Activated T-cell treated with anti-CD3 and anti-CD28 coated beads, Interleukin-2, amount 50 U/mL, for 72 hours (primary cell): ENCODE data around the gene CTDNEP1. TPM values are rescaled to one million over a fixed set of nuclear protein-coding genes. Genes with fewer than 3 reads are reported as not detected.

Experiments
- ATAC-seq, 2 donors: fragments of 150-1000 bp; cut with Tn5 transposase; replicated peaks in 1 of 2; 2 replicates each; pipeline ENCODE4 v1.10.0; 2021; ENCODE audit warnings: moderate library complexity in 2 of 2, mild to moderate bottlenecking in 1 of 2
- DNase-seq, 2 donors: peaks; one replicate each; pipeline ENCODE4 v3.0.0; 2021 to 2022; ENCODE audit warnings: mixed read lengths in 1 of 2
- H3K27ac Mint-ChIP-seq: one replicate; pipeline ENCODE4 v1.8.0; 2022; ENCODE audit warnings: mild to moderate bottlenecking, moderate library complexity, mixed read lengths
- H3K27me3 Mint-ChIP-seq: one replicate; pipeline ENCODE4 v1.8.0; 2022; ENCODE audit warnings: low read depth, mixed read lengths
- H3K36me3 Mint-ChIP-seq, 2 donors: one replicate each; pipeline ENCODE4 v1.8.0; 2022; ENCODE audit warnings: mixed read lengths in 2 of 2, mild to moderate bottlenecking in 1 of 2; ENCODE audit not compliant: insufficient read depth in 2 of 2
- H3K4me1 Mint-ChIP-seq: one replicate; pipeline ENCODE4 v1.8.0; 2022; ENCODE audit warnings: low read depth, mixed read lengths
- H3K4me3 Mint-ChIP-seq, 2 donors: one replicate each; pipeline ENCODE4 v1.8.0; 2022; ENCODE audit warnings: mild to moderate bottlenecking in 2 of 2, mixed read lengths in 2 of 2, moderate library complexity in 2 of 2
- H3K9me3 Mint-ChIP-seq, 2 donors: one replicate each; pipeline ENCODE4 v1.8.0; 2022; ENCODE audit warnings: mixed read lengths in 2 of 2
- total RNA-seq, 2 donors: library from RNA; stranded (reverse); gene quantifications; one replicate each; pipeline ENCODE4 v1.2.3, GENCODE V29; 2022

CTDNEP1 gene
- total RNA-seq, 2 donors from 2014 or later: 184 to 186 TPM

DNA sequence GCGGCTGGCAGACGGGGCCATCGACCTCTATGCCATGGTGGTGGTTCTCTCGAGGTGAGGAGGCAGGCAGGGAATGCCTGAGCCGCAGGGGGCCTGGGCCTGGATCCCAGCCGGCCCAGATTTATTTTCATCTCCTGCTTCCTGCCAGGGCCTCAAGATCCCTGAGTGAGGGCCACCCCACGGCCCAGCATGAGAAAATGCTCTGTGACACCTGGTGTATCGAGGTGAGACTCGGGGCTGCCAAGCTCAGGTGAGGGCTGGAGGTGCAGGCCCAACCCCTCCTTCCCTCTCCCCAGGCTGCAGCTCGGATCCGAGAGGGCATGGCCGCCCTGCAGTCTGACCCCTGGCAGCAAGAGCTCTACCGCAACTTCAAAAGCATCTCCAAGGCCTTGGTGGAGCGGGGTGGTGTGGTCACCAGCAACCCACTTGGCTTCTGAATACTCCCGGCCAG is 26.8 kb downstream of the CTDNEP1 start:
- Mint-ChIP-seq H3K4me1 (peaks cover 29% of the 10 kb centered on the region), H3K4me3 (no peak overlapping the region), H3K36me3 (peaks cover 3 to 4% of the 10 kb centered on the region in 2 donors), H3K27ac (no peak overlapping the region), H3K27me3 (no peaks in the 10 kb centered on the region), H3K9me3 (no peaks in the 10 kb centered on the region)
- ATAC-seq (no peak), DNase-seq (no peak)

- no peaks in the 10 kb centered on the region for H3K27me3 Mint-ChIP-seq
- H3K4me1 Mint-ChIP-seq: peaks cover 35% of the 10 kb centered on the region
- DNase-seq: no peak
- H3K4me3 Mint-ChIP-seq: no peak overlapping the region
- H3K27ac Mint-ChIP-seq: no peak overlapping the region
- H3K9me3 Mint-ChIP-seq: no peaks in the 10 kb centered on the region
- H3K36me3 Mint-ChIP-seq: peaks cover 1 to 4% of the 10 kb centered on the region in 2 donors
- ATAC-seq: no peak
Measured at GRCh38 chr17:7224110-7224509, 27.4 kb downstream of the CTDNEP1 start.

DNA sequence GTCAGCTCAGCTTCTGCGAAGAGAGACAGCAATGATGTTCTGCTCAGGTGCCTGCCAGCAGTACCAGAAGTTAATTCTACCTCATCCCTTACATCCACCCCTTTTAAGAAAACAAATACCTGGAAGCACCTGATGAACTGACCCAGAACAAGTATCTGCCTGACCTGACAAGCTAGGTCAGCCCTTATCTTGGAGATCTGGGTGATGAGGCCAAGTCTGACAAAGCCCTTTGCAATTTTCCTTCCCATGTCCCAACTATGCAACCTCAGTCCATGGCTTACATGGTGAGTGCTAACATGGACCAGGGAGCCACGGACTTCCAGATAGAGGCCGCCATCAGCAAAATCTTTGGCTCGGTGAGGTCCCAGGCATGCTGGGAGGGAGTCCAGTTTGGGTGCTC is 28.2 kb downstream of the CTDNEP1 start:
- Mint-ChIP-seq H3K36me3 (peaks cover 1 to 4% of the 10 kb centered on the region in 2 donors), H3K27me3 (no peaks in the 10 kb centered on the region), H3K27ac (no peak overlapping the region), H3K4me3 (no peak overlapping the region), H3K9me3 (no peaks in the 10 kb centered on the region), H3K4me1 (peaks cover 42% of the 10 kb centered on the region)
- DNase-seq (no peak), ATAC-seq (no peak)

DNA sequence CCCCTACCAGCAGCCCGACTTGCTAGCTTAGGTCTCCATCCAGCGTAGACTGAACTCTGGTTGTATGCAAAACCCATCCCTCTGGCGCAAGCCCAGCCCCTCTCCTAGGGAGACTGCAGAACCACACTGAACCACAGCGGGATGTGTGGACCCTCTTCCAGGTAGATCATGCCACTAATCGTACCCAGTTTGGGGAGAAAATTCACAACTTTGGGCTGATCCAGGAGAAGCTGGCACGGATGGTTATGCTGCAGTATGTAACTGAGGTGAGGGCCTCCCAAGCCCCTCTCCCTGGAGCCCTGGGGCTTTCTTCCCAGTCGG is 28.6 kb downstream of the CTDNEP1 start:
- ATAC-seq (no peak), DNase-seq (no peak)
- Mint-ChIP-seq H3K27me3 (no peaks in the 10 kb centered on the region), H3K9me3 (no peaks in the 10 kb centered on the region), H3K4me1 (peaks cover 43% of the 10 kb centered on the region), H3K4me3 (no peak overlapping the region), H3K27ac (no peak overlapping the region), H3K36me3 (peaks cover 1 to 2% of the 10 kb centered on the region in 2 donors)

DNA sequence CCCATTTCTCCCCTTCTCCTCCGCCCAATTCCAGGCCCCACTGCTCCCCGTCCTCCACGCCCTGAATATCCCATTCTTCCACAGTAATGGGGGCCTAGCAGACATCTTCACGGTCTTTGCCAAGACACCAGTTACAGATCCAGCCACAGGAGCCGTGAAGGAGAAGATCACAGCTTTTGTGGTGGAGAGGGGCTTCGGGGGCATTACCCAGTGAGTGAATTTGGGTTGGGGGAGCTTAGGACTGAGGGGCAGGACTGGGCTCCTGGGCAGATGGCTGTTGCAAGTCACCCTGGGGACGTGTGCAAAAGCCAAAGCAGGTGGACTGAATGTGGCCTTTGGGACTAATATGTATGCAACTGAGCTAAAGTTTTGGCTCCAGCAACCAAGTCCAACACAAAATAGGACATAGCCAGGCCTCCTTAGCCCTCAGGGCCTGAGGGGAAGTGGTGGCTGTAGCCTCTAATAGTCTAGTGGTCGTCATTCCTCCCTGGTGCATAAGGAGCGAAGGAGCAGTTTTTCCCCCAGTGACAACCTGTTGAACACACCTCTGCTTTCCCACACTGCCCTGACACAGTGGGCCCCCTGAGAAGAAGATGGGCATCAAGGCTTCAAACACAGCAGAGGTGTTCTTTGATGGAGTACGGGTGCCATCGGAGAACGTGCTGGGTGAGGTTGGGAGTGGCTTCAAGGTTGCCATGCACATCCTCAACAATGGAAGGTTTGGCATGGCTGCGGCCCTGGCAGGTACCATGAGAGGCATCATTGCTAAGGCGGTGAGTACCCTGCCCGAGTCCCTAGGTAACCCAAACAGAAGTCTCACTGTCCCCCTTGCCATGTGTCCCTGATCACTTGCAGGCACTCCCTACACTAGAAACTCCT is 29.2 kb downstream of the CTDNEP1 start:
- peaks cover 1 to 2% of the 10 kb centered on the region in 2 donors for H3K36me3 Mint-ChIP-seq
- no peaks in the 10 kb centered on the region for H3K27me3 Mint-ChIP-seq
- no peaks in the 10 kb centered on the region for H3K9me3 Mint-ChIP-seq
- ATAC-seq: no peak
- DNase-seq: no peak
- peaks cover 46% of the 10 kb centered on the region for H3K4me1 Mint-ChIP-seq
- H3K4me3 Mint-ChIP-seq: no peak overlapping the region
- no peak overlapping the region for H3K27ac Mint-ChIP-seq

- Mint-ChIP-seq H3K36me3 (peaks cover 0 to 2% of the 10 kb centered on the region in 2 donors), H3K9me3 (no peaks in the 10 kb centered on the region), H3K27me3 (no peaks in the 10 kb centered on the region), H3K4me1 (peaks cover 50% of the 10 kb centered on the region), H3K4me3 (peak overlapping the region; percentile 89 to 95), H3K27ac (peak overlapping the region; percentile 87)
- ATAC-seq: no peak
- DNase-seq: no peak
Measured at GRCh38 chr17:7221278-7222092, 30.0 kb downstream of the CTDNEP1 start.

DNA sequence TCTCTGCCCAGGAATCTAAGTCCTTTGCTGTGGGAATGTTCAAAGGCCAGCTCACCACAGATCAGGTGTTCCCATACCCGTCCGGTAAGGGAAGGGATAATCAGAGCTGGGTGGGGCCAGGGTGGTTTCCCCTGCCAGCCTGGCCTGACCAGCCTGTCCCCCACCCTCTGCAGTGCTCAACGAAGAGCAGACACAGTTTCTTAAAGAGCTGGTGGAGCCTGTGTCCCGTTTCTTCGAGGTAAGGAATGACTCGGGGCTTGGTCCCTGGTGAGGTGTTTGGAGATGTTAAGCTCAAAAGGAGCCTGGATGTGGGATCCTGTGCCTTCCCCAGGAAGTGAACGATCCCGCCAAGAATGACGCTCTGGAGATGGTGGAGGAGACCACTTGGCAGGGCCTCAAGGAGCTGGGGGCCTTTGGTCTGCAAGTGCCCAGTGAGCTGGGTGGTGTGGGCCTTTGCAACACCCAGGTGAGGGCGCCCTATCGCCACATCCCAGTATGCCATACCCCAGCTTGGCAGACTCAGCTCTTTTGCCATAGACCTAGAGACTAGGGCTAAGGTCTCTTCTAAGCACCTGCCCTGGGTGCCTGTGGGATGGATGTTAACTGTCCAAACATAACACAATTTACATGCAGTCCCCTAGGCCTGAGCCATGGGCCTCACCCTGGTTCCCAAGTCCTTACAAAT is 30.8 kb downstream of the CTDNEP1 start:
- Mint-ChIP-seq H3K27ac (peak overlapping the region; percentile 87), H3K36me3 (peaks cover 0 to 2% of the 10 kb centered on the region in 2 donors), H3K4me1 (peaks cover 58% of the 10 kb centered on the region), H3K27me3 (no peaks in the 10 kb centered on the region), H3K4me3 (peak overlapping the region; percentile 89 to 95), H3K9me3 (no peaks in the 10 kb centered on the region)
- ATAC-seq (peak; percentile 57 to 61), DNase-seq (peak; percentile 78 to 79)

GRCh38 chr17:7219812-7220592 is 31.5 kb downstream of the CTDNEP1 start, which contains the start of the genes ACADVL and DLG4:
TSS of gene ACADVL (plus strand) at chr17:7219938. CDS start at chr17:7219985, 47 bp downstream.
TSS of gene DLG4 (minus strand) at chr17:7219836.
- peak; percentile 83 to 86 for ATAC-seq
- peak within 1 kb of the TSS; percentile 89 to 95 for H3K4me3 Mint-ChIP-seq
- H3K27me3 Mint-ChIP-seq: no peaks in the 10 kb centered on the region
- peaks cover 0 to 2% of the 10 kb centered on the region in 2 donors for H3K36me3 Mint-ChIP-seq
- no peaks in the 10 kb centered on the region for H3K9me3 Mint-ChIP-seq
- peaks cover 65% of the 10 kb centered on the region for H3K4me1 Mint-ChIP-seq
- H3K27ac Mint-ChIP-seq: peak within 1 kb of the TSS; percentile 87
- peak; percentile 90 to 91 for DNase-seq

DNA sequence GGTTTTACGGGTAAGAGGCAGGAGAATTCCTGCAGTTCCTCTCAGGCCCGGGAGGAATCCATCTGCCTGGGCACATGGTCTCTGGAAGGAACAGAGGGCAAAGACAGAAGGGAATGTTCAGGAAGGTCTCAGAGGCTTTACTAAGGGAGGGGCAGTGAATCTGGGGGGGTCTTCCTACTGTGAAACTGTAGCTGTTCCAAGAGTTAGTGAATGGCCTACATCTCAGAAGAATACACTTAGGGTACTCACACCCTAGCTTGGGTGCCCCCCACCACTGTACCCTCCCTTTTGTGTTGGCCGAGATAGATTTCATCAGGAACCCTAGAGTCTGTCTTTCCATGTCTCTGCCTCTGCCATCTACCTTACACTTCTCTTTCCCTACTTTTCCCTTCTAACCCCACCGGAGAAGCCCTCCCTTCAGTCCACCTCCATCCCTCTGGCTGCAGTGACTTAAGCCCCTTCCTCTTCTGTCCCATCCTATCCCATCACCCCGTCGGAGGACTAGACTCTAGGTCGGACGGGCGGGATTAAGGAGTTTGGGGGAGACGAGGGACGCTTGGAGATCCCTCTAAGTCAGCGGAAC is 32.2 kb downstream of the CTDNEP1 start:
- H3K9me3 Mint-ChIP-seq: no peaks in the 10 kb centered on the region
- H3K36me3 Mint-ChIP-seq: peaks cover 0 to 2% of the 10 kb centered on the region in 2 donors
- peaks cover 72% of the 10 kb centered on the region for H3K4me1 Mint-ChIP-seq
- H3K4me3 Mint-ChIP-seq: peak overlapping the region; percentile 89 to 95
- DNase-seq (no peak), ATAC-seq (no peak)
- peak overlapping the region; percentile 84 for H3K27ac Mint-ChIP-seq
- no peaks in the 10 kb centered on the region for H3K27me3 Mint-ChIP-seq

DNA sequence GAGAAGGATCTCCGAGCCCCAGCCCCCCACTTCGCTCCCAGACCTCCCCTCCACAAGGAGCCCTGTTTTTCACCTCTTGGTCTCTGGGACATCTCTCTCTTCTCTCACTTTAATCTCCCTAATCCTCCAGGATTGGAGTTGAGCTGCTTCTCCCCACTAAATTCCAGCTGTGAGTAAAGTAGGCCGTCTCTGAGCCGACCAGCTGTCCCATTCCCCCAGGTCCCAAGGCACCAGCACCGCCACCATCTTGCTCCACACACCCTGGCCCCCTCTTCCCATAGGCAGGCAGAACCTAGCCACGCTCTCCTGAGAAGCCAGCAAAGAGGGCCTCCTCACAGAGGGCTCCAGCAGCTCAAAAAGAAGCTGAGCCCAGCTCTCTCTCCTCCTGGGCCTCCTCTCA is 32.8 kb downstream of the CTDNEP1 start:
- Mint-ChIP-seq H3K36me3 (peaks cover 0 to 2% of the 10 kb centered on the region in 2 donors), H3K9me3 (no peaks in the 10 kb centered on the region), H3K4me3 (peak overlapping the region; percentile 4 to 95), H3K4me1 (peaks cover 78% of the 10 kb centered on the region), H3K27me3 (no peaks in the 10 kb centered on the region), H3K27ac (no peak overlapping the region)
- ATAC-seq: no peak
- no peak for DNase-seq

DNA sequence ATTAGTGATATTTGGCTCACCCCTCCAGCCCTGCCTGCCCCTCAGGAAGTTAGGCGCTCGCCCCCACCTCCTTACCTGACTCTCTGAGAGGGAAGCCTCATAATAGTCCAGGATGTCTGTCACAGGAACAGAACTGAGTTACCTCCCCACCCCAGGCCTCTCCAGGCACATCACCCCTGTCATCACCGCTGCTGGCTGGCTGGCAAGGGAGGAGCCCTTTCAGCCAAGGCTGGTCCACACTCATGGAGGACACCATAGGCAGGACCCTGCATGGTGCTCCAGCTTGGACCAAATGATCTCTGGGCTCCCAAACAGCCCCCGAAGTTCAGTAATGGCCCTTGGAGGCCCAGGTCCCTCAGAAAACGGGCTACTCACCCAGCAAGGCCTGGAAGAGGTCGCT is 33.4 kb downstream of the CTDNEP1 start:
- DNase-seq (no peak), ATAC-seq (no peak)
- H3K9me3 Mint-ChIP-seq: no peaks in the 10 kb centered on the region
- H3K36me3 Mint-ChIP-seq: peaks cover 0 to 2% of the 10 kb centered on the region in 2 donors
- no peaks in the 10 kb centered on the region for H3K27me3 Mint-ChIP-seq
- peaks cover 84% of the 10 kb centered on the region for H3K4me1 Mint-ChIP-seq
- peak overlapping the region; percentile 71 to 77 for H3K4me3 Mint-ChIP-seq
- peak overlapping the region; percentile 15 for H3K27ac Mint-ChIP-seq
